Measurements from ENCODE around the gene DTNBP1.
A peak's percentile ranks its signal among the peaks of the same experiment; 100 is the strongest.

Gene DTNBP1

DNA sequence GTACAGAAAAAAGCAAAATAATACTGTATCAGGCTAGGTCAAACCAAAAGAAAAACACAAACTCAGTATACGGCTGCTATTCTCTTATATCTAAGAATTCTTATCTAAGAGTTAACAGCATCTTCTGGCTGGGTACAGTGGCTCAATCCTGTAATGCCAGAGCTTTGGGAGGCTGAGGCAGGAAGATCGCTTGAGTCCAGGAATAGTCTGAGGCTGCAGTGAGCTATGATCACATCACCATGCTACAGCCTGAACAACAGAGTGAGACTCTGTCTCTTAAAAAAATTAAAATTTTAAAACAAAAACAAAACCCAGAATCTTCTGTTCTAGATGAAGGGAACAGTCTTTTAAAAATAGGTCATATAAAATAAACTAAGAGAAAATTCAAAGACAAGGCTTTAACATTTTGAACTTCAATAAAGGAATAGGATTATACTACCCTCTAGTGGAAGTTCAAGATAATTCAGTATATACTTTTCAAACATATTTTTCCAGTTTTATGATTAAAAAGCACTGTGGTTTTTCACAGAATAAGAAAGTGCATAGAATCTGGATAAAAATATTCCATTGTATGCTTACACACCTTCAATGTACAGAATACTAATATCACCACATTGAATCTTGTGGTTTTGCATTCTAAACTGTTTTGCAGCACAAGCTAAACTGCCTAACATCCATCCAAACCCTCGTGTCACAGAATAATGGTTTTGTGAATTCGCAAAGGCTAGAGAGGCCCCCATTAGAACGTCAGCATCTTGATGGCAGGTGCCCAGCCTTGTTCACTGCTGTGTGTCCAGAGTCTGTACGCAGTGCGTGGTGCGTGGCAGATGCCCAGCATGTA, 39.3 kb downstream of the DTNBP1 start:
- no peak for DNase-seq

DNA sequence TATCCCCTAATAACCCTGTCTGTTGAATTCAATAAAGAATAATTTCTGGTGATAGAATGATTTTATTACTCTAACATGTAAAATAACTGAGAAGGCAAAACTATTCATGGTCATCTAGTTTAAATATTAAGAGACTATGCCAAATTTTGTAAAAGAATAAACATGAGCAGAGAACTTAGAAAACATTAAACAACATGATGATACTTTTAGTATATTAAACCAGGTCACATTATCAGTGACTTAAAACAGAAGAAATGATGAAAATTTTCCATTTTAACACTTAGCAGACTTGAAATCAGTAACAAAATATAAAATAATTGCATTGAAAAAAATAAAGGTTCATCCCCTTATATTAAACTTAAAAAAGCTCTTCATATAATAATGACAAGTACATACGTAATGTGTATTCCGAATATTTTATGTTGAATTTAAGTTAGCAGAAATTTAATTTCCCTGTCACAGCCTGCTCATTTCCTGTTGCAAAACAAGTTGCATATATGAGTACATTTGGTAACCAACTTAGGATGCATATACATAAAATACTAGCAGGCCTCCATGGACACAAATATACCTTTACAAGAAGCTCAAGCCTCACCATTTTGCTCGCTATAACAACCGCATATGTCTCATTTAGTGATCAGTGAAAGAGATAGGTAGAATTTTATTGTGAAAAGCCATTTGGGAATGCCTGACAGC, 40.6 kb downstream of the DTNBP1 start:
- no peak for DNase-seq

- DNase-seq, result no peak
Measured at GRCh38 chr6:15621203-15622044, 41.4 kb downstream of the DTNBP1 start.

GRCh38 chr6:15620611-15621010, 42.2 kb downstream of the DTNBP1 start:
- DNase-seq, result no peak

DNA sequence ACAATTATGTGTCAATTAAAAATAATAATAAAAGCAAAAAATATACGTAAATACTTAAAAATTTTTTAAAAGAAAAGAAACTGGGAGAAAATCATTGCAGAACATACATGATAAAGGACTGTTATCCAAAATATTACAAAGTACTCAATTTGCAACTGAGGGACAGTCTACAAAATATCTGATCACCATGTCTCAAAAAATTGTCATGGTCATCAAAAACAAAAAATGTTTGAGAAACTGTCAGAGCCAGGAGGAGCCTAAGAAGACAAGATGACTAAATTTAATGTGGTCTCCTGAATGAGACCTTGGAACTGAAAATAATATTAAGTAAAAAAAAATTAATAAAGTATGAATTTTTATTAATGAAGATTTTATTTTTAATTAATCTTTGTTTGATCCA, 43.5 kb downstream of the DTNBP1 start:
- no peak for DNase-seq

- DNase-seq, result no peak
Measured at GRCh38 chr6:15618685-15619084, 44.1 kb downstream of the DTNBP1 start.

- DNase-seq, result no peak
Measured at GRCh38 chr6:15616261-15616660, 46.6 kb downstream of the DTNBP1 start.

DNA sequence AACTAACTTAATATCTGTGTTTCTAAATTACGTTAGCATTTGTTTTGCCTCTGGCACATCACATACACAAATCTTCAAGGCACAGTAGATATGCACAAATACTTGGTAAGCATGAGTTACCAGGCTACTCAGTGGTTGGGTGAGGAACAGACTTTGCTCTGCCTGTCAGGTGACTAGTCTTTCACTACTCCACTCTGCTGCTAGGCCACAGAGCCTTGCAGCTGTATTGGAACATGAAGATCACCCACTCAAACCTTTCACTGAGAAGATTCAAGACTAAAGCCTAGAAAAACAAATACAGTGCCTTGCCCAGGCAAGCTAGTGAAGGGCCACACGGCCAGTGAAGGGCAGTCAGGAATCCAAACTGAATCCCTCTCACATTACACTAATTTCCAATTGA, 47.0 kb downstream of the DTNBP1 start:
- no peak for DNase-seq

DNA sequence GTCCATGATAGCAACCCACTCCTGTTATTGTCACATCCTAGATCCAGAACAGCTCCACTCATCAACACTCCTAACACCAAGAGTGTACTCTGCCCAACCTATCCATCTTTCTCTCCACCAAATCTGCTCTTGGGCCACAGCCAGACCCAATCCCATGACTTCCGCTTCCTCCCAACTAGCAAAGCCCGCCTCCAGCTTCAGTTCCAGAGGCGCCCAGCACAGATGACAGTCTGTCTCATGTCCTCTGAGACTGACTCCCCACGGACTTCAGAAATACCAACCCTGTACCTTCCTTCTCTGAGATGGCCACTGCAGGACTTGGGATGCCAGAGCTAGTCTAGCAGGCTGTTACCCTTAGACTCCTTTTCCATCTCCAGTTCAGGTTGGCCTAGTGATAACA, 48.6 kb downstream of the DTNBP1 start:
- DNase-seq, result no peak

DNA sequence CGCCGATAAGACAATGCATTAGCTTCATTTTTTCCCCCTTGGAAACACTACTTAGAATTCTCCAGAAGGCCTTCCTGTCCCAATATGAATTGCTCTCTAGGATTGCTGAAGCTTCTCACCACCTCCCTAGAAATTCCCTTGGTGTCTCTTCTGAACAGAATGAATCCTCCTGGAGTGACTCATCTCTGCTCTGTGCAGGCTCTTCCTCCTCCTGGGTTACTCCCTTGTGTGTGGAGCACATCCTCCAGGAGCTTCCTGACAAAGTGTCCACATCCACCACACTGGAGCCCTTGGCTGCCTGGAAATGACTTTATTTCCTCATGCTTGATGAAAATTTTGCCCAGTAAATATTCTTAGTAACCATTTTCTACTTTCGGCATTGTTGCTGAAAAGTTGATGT, 54.4 kb downstream of the DTNBP1 start:
- no peak for DNase-seq

- no peak for DNase-seq
Measured at GRCh38 chr6:15607603-15608002, 55.2 kb downstream of the DTNBP1 start.

GRCh38 chr6:15606347-15606746, 56.5 kb downstream of the DTNBP1 start:
- DNase-seq, result no peak

GRCh38 chr6:15604843-15605242, 58.0 kb downstream of the DTNBP1 start:
- DNase-seq, result no peak

DNA sequence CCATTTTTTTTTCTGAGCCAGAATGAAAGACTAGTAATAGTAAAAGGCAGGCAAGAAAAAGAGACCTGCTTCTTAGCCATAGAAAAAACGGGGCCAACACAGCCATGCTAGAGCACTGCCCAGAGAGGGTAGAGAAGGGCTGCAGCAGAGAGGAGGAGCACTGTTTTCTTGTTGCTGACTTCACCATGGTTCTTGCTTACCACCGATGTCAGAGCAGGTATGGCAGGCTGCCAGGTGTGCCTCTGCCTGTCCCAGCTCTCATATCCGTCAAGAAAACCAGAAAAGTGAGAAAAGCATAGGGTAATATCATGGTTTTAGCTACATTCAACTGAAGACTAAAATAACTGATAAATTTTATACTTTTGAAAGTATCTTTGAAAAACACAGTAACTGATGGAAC, 60.7 kb downstream of the DTNBP1 start:
- DNase-seq, result peak; percentile 79

DNA sequence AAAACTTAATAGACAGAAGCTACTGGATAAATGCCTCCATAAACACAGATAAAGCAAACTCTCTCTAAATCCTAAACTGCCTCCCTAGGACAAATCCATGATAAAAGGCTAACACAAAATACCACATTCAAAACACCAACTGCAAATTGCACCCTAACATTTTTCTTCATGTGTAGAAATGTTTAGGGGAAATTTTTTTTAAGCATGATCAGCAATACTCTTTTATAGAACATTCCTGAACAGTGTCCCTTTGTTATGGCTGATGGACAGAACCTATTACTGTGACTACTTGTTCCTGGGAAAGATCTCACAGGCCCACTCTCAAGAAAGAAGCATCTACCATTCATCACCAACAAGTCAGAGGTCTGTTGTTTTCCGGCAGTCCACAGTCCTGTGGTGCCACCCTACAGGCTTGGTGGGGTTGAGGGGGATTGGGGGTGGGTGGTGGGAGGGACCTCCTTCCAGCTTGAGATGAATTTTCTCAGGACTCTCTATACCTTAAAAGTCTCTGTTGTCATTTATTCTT, 64.5 kb downstream of the DTNBP1 start:
- no peak for DNase-seq

- no peak for DNase-seq
Measured at GRCh38 chr6:15596186-15596896, 66.5 kb downstream of the DTNBP1 start.

DNA sequence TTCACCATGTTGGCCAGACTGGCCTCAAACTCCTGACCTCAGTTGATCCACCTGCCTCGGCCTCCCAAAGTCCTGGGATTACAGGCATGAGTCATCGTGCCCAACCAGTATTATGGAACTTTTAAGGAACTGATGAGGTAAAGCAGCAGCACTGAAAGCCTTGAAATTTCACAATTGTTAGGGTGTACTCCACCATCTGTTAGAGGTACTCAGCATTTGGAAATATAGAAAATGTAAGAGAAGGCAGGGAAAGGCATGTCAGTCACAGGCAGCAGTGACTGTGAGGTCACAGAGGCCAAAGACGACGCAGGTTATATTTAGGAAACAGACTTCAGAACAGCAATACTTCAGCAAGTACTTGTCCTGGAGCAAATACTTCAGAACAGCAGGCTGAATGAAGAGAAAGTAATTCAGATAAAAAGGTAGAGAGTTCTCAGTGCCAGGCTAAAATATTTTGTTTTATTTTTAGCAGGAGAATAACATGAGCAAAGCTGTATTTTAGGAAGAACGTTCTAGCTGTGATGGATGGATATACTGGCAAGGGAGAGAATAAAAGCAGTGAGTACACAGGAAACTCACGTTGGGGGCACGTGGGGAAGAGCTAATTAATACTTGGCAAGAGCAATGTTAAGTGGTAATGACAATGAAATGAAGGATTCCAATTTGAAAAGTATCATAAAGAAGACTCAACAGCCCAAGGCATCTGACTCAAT, 67.2 kb downstream of the DTNBP1 start:
- DNase-seq, result no peak

DNA sequence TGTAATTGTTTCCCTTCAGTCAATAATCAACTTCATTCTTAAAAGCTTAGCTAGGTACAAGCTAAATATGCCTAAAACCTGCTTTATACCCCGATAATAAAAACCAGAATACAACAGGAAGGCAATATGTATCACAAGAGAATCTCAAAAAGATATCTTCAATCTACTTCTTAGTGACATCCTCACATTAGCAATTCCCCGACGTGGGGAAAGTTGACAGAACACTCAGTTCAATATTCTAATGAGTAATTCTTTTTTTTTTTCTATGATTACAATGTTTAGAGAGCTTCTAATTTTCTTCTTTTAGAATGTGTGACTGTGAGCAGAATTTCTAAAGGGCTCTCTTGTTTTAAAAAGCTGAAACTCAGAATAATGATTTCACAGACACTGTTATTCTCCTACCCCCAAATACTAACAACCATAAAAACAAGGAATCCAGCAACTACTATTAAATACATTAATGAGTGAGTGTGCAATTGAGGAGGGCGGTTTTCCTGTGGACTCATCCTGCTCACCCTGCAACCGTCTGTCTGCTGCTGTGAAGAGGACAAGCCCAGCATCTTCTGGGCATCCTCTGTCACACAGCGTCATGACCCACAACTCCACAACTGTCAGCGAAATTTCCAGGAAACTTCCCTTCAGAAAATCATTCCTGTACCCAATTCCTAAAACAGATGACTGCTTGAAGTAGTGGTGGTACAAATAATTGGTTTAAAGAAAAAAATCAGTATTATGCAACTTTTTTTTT, 68.1 kb downstream of the DTNBP1 start:
- no peak for DNase-seq

DNA sequence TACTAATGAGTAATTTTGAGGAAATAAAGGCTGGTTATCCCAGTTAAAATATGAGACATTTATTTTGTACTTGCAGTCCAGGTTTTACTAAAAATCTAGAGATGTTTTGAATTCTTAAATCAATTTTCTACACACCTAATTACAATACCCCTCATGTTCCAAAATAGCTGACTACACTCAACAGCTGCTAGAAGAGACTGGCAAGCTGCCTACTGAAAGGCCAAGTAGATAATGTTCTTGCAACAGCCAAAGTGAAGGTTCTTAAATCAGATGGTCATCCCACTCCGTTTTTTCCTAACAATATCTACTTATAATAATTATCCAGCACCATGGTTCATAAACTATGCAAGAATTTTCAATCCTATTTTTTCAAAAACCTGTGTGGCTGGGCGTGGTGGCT, 69.0 kb downstream of the DTNBP1 start:
- DNase-seq, result peak; percentile 20

- no peak for DNase-seq
Measured at GRCh38 chr6:15592610-15593009, 70.2 kb downstream of the DTNBP1 start.

DNA sequence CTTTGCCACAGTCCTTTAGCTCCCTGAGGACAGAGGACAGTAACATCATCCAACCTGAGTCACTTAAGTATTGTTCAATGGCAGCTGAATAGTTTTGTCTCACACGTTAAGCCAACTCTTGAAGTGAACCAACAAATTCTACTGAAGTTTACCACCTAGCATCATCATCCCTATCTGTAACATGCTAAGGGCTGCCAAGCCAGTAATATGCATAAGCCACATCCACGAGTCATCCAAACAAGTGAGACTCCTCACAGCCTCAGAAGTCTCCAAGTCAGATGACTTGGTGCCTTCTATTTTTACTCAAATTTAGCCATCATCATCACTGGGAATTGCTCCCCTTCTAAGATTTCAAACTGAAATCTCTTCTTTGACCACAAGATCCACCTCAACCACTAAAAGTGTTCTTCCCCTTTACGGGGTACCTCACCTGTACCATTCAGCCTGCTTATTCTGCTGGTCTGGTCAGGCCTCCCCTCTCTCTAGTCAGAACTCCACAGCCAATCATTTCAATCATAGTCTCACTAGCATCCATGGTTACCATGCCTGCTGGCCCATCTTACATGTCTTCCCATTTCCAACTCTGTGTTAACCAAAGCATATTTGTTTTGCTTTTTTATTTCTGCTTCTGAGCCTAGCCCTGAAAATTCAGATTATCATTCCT, 73.7 kb downstream of the DTNBP1 start:
- no peak for DNase-seq

Data from RPMI8226 (cell line).